Activated T-cell treated with anti-CD3 and anti-CD28 coated beads for 48 hours (primary cell): ENCODE data around the gene FGF3.
"Not testable (repeated sequence)": the region's sequence is repeated elsewhere in the genome, so short reads cannot be mapped to it uniquely, and the experiment has no call there.

Experiments
- DNase-seq: peaks from one replicate; pipeline ENCODE4 v3.0.0-alpha.2; 2020; ENCODE audit warnings: low read depth

Gene FGF3

DNA sequence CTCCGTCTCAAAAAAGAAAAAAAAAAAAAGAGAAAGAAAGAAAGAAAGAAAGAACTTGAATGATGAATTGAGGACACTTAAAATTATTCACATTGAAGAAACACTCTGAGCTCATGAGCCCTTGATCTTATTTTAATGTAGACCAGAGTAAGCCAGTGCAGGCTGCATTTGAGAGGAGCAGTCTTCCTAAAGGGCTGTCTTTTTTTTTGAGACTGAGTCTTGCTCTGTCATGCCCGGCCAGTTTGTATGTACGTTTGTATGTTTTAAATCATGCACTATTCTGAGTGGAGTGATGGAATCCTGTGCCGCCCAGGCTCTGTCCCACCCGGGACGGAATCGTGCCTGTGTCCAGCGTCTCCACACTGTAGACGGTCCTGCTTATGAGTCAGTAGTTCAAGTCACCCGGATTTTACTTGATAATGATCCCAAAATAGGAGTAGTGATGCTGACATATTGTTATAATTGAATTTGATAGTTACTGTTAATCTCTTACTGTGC lies 53.7 kb downstream of the FGF3 start:
- DNase-seq: no peak

DNA sequence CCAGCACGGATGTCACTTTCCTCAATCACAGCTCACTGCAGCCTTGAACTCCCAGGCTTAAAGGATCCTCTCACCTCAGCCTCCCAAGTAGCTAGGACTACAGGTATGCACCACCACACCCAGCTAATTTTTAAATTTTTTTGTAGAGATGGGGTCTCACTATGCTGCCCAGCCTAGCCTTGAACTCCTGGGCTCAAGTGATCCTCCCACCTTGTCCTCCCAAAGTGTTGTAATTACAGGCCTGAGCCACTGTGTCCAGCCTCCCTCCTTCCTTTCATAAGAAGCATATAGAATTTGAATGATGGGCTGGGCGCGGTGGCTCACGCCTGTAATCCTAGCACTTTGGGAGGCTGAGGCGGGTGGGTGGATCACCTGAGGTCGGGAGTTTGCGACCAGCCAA lies 54.3 kb downstream of the FGF3 start:
- DNase-seq: not testable (repeated sequence)

DNA sequence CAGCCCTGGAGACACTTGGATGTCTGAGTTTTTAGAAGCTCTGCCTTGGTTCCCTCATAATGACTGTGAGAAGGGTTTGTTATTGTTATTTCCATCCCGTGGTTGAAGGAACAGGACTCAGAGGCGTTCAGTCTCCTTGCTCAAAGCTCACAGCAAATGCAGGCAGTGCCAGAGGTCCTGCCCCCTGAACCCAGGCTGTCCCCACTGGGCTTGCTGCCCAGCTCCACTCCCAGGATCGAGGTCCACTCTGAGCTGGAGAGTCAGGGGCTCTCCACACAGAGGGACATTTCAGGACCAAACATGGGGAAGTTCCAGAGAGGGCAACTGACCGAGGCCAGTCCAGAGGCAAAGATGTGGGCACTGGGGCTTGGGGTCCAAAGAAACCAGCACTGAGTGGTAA lies 58.9 kb downstream of the FGF3 start:
- DNase-seq: no peak
